GM12865 (cell line): ENCODE results near the gene SLC2A1.

ENCODE experiments used
- DNase-seq: peaks from one replicate; pipeline ENCODE4 v3.0.0; 2010; ENCODE audit warnings: low read depth
- H3K4me3 ChIP-seq: 2 replicates; pipeline ENCODE4 v1.5.1; 2011; ENCODE audit warnings: mild to moderate bottlenecking, low read depth, low read length, control low read depth
- TF ChIP-seq, protein P1 (sequence below): IDR thresholded peaks from 2 replicates; pipeline ENCODE4 v1.5.1; 2011; ENCODE audit warnings: low read length, control low read depth, low read depth, inconsistent platforms; ENCODE audit not compliant: insufficient read depth; ENCODE audit errors: missing control alignments

The SLC2A1 gene

DNA sequence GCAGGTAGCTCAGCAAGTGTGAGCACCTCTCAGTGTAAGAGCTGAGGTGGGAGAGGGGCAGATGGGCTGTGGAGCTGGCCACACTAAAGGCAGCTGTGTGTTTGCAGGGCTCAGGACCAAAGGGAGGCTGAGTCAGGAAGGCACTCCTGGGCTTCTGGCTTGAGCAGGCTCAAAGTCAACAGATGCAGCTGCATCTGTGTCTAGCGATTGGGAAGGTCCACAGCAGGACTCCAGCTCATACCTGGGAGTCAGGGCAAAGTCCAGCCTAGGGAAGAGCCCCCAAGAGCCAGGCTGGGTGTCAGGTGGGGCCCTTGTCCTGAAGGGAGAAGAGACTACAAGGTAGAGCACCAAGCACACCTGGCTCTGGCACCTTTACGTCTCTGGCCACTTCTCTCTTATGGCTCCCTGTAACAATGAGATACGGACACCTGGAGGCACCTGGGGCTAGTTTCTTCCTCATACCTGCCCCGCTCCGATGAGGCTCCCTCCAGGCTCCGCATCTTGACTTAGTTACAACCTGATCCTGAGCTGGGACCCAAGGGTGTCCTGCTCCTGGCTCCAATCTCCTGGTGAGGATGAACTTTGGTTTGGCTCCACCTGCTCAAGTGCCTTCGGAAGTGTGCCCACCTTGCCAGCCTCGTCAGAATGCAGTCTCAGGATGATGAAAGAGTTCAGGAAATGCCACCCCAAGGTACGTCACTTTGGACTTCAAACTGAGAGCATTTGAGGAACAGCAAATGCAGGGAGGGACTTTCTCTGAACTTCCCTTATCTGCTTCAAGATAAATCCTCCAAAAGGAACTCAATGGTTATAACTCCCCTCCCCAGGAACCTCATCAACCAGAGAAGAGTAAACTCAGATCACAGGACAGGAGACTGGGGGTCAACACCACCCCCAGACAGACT, 21.5 kb upstream of the SLC2A1 start:
- H3K4me3 ChIP-seq = no peak overlapping the region
- TF ChIP-seq, protein P1, sequence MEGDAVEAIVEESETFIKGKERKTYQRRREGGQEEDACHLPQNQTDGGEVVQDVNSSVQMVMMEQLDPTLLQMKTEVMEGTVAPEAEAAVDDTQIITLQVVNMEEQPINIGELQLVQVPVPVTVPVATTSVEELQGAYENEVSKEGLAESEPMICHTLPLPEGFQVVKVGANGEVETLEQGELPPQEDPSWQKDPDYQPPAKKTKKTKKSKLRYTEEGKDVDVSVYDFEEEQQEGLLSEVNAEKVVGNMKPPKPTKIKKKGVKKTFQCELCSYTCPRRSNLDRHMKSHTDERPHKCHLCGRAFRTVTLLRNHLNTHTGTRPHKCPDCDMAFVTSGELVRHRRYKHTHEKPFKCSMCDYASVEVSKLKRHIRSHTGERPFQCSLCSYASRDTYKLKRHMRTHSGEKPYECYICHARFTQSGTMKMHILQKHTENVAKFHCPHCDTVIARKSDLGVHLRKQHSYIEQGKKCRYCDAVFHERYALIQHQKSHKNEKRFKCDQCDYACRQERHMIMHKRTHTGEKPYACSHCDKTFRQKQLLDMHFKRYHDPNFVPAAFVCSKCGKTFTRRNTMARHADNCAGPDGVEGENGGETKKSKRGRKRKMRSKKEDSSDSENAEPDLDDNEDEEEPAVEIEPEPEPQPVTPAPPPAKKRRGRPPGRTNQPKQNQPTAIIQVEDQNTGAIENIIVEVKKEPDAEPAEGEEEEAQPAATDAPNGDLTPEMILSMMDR = no peak
- DNase-seq = no peak

DNA sequence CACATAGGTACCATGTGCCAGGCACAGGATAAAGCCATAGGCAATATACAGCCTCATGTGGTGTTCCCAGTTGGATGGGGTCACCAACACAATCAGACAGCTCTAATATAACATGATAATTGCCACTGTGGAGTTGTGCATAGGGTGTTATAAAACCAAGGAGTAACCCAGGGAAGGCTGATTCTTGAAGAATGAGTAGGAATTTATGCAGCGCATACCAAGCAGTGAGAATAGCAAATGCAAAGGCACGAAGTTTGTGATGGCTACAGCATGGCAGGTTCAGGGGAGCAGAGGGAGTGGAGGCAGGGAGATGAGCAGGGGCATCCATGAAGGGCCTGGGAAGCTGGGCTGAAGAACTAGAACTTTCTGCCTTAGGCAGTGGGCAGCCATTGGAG, 20.4 kb upstream of the SLC2A1 start:
- no peak overlapping the region for H3K4me3 ChIP-seq
- no peak for DNase-seq
- TF ChIP-seq, protein P1 = no peak

DNA sequence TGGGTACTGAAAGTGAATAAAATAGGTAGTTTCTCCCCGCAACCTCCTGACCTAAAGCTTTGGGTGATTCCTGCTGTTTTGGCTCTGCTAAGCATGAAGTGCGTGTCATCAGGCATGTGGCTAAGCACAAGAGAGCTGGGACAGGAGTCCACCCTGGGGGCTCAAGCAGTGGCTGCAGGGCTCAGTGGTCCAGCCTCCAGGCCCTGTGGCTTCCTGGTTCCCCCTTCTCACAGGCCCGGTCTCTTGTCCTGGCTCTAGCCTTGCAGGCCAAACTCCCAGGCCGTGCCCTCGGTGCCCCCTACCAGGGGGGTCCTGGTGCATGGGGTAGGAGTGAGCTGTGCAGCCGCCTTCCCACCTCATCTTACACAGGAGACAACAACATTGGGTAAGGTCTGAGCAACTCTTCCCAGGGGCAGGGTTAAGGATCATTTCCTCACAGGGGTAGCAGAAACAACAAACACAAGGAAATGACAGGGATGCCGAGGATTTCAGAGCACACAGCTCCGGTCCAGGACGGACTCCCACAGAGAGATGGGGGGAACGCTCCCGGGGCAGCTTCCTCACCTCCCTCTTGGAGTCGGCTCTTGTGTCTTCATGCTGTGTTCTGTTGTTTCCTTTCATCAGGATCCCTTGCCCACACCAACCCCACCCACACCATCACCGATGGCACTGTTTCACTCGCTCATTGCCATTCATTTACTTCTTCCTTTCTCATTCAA, 19.8 kb upstream of the SLC2A1 start:
- no peak for DNase-seq
- H3K4me3 ChIP-seq = no peak overlapping the region
- TF ChIP-seq, protein P1 = no peak

DNA sequence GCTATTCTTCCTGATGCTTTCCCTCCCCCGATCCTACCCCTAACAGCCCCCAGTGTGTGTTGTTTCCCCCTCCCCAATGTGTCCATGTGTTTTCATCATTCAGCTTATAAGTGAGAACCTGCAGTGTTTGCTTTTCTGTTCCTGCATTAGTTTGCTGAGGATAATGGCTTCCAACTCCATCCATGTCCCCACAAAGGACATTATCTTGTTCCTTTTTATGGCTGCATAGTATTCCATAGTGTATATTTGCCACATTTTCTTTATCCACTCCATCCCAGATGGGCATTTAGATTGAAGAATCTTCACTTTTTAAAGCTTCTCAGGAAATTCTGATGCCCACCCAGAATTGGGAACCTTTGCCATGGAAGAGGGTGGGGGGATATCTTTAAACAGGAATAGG, 19.0 kb upstream of the SLC2A1 start:
- no peak for DNase-seq
- H3K4me3 ChIP-seq = no peak overlapping the region
- TF ChIP-seq, protein P1 = no peak

DNA sequence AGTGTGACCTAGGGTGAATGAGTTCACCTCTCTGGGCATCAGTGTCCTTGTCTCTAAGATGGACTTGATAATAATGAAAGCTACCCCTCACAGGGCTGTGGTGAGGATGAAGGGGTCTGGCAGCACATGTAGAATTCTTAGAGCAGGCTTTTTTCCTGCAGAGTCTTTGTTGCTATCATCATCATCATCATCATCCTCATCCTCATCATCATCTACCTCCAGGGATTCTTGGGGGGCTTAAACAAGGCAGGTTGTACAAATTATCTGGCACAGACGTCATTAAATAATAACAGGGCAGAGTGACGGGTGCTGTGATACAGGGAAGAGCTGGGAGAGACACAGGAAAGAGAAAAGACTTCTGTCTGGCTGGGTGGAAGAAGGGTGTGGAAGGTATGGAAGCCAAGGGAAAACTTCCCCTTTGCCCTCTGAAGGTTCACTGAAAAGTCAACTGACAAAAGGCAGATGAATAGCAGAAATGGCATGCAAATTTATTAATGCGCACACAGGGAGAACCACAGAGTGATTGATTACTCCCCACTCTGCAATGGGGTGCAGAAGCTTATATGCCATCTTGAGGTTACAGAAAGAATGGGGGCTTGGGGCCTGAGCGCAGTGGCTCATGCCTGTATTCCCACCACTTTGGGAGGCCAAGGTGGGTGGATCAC, 17.0 kb upstream of the SLC2A1 start:
- H3K4me3 ChIP-seq = no peak overlapping the region
- DNase-seq = no peak
- TF ChIP-seq, protein P1 = no peak

DNA sequence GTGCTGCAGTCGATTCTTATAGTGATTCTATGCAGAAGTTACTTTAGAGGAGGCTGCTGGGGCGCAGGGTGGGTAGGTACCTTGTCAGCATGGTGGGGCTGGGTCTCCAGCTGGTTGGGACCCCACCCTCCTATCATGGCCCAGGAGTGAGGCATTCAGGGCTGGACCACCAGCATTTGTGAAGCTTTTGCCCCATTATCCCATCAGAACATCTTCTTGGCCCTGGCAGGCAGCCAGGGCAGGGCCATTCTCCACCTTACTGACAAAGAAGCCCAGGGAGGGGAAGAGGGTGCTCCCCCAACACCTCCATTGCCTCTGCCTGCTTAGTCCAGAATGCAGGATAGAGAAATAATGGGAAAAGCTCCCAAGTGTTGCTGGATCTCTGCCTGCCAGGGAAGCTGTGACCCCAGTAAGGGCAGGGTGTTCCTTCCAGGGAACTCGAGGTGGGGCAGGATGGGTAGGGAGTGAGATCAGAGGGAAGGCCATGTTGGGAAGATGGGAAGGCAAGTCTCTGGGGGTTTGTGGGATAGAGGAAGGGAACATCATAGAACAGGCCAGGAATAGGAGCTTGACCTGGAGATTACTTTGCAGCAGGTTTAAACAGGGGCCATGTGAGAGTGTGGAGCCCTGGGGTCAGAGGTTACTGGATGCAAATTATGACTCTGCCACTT, 16.2 kb upstream of the SLC2A1 start:
- DNase-seq = no peak
- no peak overlapping the region for H3K4me3 ChIP-seq
- TF ChIP-seq, protein P1 = no peak
